GM18526 (cell line): ENCODE data around the gene RFLNA.

Experiments
- POLR2A ChIP-seq: IDR thresholded peaks from 3 replicates; pipeline ENCODE4 v1.6.1; 2011; ENCODE audit not compliant: insufficient read length; ENCODE audit errors: extremely low read depth

The RFLNA gene

GRCh38 chr12:124306686-124307555 lies 12.0 kb downstream of the RFLNA start:
- TF ChIP-seq POLR2A: no peak

DNA sequence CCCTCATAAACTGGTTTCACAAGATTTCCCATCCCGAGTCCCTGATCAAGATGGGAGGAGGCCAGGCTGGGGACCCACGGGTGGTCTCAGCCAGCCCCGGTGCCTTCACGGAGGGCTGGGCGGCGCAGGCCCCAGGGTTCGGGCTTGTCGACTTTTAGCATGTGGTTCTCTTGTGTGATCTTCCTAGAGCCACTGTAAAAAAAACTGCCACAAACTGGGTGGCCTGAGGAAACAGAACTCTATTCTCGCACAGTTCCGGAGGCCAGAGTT lies 12.6 kb downstream of the RFLNA start:
- TF ChIP-seq POLR2A: no peak

DNA sequence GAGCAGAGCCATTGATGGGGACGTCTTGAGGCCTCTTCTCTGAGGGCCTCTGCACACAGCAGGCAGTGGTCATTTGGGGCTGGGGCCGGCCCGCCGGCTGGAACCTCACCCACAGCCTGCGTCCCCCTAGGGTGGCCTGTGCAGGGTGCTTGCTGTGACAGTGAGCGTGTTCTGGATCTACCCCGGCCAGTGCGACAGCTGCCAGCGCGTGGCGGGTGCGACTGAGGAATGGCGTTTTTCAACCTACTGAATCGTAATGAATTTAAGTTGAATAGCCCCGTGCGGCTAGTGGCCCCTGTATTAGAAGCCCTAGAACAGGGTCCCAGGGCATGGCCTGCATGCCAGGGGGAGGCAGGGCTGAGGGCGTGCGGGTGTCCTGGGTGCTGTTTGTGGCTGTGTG lies 13.8 kb downstream of the RFLNA start:
- no peak for TF ChIP-seq POLR2A

DNA sequence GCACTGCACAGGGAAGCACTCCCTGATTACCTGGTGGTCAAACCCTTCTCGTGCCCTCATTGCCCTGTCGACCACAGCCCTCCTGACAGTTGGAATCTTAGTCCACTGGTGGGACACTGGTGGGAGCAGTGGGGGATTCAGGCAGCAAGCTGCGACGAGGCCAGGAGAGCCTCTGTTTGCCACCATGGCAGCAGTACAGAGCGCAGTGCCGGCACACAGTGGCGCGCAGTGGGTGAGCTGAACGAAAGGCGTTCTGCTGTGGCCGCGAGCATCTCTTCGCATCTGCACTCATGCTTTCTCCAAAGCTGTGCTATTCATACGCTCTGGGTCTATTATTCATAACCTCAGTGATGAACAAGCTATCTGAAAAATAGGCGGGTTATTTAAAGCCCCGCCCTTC lies 14.3 kb downstream of the RFLNA start:
- no peak for TF ChIP-seq POLR2A

- no peak for TF ChIP-seq POLR2A
These were observed 14.9 kb downstream of the RFLNA start for GRCh38 chr12:124309744-124310143.

DNA sequence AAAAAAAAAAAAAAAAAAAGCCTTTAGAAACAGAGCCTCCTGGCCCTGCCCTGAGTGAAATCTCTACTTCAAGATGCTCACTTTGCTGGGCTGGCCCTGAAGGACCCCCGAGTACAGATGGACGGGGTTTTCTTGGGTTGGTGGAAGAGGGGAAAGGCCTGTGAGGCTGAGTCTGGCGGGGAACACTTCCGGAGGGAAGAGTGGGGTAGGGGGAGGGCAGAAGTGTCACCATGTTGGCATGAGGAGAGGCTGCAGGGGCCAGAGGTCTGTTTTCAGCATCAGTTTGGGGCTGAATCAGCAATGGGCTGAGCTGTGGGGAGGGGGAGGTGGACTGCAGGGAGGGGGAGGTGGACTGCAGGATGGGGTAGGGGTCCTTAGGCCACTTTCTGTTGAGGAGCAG lies 15.3 kb downstream of the RFLNA start:
- no peak for TF ChIP-seq POLR2A

- no peak for TF ChIP-seq POLR2A
These were observed 15.9 kb downstream of the RFLNA start for GRCh38 chr12:124310785-124311184.

GRCh38 chr12:124311292-124312109 lies 16.6 kb downstream of the RFLNA start:
- TF ChIP-seq POLR2A: no peak

GRCh38 chr12:124312601-124313000 lies 17.7 kb downstream of the RFLNA start:
- no peak for TF ChIP-seq POLR2A

GRCh38 chr12:124314207-124314606 lies 19.3 kb downstream of the RFLNA start:
- no peak for TF ChIP-seq POLR2A

DNA sequence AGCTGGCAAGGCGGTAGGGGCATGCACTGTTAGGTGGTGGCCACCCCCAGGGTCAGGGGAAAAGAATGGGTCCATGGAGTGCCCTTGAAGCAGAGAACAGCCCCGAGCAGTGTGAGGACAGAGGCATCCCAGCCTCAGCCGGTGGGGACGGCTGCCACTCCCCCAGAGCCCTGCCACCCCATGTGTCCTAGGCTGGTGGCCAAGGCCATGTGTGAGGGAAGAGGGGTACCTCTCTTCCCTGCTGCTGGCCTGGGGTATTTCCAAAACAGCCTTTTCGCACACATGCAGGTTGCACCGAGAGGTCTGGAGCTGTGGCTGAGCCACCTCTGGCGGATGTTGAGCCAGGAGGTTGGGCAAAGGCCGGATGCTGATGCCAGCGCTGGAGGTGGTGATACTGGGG lies 19.9 kb downstream of the RFLNA start:
- no peak for TF ChIP-seq POLR2A

DNA sequence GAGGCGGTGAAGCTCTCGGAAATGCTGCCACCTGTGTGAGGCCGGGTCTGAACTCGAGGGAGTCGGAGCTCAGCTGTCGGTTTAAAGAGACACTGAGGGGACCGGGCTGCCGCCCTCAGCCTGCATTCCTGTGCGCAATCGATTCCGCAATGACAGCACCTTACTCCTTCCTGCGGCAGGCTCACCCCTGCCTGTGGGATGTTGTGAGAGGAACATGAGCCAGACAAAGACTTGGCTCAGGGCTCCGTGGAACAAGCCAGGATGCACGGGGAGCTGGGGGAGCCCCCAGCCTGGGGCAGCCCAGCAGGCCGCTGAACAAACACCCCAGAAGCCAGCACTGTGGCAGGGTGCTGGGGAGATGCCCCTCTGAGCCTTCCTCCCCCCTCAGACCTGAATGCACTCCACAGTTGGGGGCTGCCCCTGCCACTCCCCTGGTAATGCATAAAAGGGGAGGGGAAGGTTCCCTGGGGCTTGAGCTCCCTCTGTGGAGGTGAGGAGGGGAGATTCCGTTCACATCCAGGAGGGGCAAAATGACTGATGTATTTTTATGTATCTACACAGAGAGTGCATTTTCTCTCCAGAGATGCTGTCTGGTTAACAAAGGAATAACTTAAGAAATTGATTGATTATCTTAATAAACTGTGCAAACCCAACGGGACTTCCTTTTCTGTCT lies 20.6 kb downstream of the RFLNA start:
- TF ChIP-seq POLR2A: no peak

- TF ChIP-seq POLR2A: no peak
These were observed 21.5 kb downstream of the RFLNA start for GRCh38 chr12:124316257-124316900.

DNA sequence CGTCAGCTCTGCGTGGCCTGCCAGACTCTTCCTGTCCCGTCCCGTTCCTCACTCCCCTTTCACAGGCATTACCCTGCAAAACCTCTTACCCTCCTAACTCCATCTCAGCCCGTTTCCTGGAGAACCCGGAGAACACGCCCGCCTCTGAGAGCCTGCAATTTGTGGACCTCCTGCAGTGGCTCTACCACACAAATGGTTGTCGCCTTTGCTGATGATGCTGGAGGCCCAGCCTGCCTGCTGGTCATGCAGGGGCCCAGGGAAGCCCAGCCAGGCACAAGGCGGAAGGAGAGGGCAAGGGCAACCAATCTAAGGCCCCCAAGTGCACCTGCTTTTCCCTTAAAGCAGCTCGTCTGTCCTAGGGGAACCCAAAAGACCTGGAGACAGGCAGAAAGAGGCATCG lies 22.5 kb downstream of the RFLNA start:
- TF ChIP-seq POLR2A: no peak

DNA sequence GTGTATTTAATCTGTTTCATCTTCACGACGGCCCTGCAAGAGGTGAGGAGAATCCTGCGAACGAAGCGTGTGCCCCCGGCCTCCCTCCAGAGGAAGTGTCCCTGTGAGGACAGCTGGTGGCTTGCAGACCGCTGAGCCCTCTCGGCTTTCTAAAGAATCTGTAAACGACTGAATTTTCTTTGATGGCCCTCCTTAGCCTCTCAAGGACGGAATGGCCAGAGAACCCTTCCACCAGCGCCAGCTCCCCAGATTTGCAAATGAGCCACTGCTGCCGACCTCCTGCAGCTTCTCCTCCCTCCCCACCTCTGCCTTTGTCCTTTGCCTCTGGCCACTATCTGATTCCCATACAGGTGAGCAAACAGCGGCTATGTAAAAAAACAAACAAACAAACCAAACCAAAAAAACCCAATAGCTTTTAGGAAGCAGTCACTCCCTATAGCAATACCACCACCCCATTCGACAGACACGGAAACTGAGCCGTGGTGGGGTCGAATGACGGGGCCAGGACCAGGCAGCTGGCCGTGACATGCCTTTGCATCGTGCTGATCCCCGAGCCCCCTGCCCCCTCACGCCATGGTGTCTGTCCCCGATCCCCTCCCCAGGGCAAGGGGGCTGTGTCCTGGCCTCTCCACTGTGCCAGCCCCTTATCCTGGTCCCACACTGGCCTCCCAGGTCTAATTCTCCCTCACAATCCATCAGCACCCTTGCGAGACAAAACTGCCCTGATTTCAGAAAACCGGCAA lies 23.6 kb downstream of the RFLNA start:
- no peak for TF ChIP-seq POLR2A

GRCh38 chr12:124319368-124320050 lies 24.6 kb downstream of the RFLNA start:
- no peak for TF ChIP-seq POLR2A
